Muscle of back (tissue), 11 donors: Measurements from ENCODE around the gene LRRC49. TPM values are rescaled to one million over a fixed set of nuclear protein-coding genes. Genes with fewer than 3 reads are reported as not detected.

Source experiments
- DNase-seq, 3 donors: peaks; one replicate each; pipeline versions ENCODE4 v3.0.0 to v3.0.0-alpha.2; 2013
- polyA plus RNA-seq, 10 donors: library from polyadenylated mRNA; unstranded; fragments of 120-200 nt; gene quantifications; one replicate each; pipeline ENCODE4 v1.2.1, GENCODE V29; 2013; ENCODE audit not compliant: insufficient read length in 10 of 10

The LRRC49 gene
- polyA plus RNA-seq, 10 donors: 4.8 to 9.3 (median 7.2) TPM

DNA sequence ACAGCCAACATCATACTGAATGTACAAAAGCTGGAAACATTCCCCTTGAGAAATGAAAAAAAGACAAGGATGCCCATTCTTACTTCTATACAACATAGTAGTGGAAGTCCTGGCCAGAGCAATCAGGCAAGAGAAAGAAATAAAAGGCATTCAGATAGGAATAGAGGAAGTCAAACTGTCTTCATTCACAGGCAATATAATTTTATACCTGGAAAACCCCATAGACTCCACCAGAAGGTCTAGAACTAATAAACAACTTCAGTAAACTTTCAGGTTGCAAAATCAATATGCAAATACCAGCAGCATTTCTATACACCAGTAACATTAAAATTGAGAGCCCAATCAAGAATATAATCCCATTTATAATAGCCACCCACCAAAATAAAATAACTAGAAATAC is 195.5 kb downstream of the LRRC49 start:
- no peak for DNase-seq

GRCh38 chr15:71088683-71089082 is 196.1 kb downstream of the LRRC49 start:
- DNase-seq: no peak

DNA sequence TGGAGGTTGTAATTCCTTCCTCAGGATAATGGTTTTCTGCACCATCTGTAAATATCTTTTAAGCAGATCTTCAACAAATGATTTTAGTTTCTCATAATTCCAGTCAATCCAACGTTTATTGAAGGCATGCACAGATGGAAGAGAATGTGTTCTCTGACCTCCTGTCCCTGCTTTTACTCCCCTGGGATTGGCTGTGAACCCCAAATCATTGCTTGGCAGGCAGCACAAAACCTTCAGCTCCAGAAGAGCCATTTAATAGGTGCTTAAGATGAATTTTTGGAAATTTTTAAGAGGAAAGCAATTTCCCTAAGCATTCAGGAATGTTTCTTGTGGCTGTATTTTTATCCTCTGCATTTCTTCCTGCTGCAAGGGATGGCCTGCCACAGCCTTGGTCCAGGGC is 197.2 kb downstream of the LRRC49 start:
- DNase-seq: no peak

DNA sequence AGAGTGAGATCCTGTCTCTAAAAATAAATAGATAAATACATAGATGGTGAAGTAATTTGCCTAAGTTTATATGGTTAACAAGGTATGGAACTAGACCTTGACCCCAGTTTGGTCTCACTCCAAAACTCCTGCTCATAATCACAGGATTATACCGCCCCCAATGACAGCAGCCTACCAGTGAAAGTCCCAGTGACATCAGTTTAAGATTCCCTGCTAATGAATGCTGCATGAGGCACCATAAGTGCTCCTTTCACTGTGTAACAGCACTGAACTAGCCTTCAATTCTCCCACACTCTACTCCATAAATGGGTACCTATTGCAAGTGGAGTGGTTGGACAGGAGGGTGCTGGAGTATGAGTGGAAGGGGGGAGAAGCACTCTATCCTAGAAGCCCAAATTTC is 199.0 kb downstream of the LRRC49 start:
- DNase-seq: no peak

GRCh38 chr15:71092056-71092600 is 199.5 kb downstream of the LRRC49 start:
- no peak for DNase-seq

DNA sequence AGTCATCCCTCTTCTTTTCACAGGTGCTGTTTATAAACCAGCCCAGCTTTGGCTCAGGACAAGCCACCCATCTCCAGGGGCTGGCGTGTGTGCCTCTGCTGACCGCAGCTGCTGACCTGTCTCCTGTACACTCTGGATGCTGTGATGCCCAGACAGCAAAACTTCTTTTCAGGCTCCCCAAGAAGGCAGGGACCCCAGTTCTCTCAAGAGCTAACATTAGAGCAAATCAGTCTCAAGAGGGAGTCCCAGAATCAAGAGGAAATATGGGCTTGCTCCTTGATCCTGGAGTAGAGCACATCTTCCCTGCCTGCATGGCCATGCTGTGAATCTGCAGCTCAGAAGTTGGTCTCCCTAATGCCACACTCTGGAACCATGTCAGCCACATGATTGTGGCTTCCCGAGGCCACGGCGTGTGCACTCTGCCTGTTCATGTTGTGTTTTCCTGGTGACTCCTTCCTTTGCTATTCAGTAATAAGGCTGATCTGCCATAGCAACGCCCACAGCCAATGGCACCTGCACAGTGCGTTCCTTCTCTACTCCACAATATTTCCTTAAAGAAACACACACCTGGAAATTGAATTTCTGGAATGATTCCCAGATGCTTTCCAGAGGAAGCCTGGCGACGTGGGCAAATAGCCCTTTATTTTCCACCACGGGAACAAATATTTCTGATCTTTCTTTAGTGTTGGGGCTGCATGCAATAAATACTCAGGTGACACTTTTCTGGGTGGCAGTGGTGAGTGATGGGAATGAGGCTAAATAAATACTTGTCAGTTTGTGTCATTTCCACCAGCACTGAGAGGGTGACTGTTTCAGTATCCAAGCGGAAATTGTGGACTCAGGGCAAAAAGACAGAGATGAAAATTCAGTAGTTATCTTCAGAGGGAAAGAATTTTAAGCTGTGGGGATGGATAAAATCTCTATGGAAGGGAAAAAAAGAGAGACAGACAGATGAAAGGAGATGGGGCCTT is 200.7 kb downstream of the LRRC49 start:
- DNase-seq: no peak

DNA sequence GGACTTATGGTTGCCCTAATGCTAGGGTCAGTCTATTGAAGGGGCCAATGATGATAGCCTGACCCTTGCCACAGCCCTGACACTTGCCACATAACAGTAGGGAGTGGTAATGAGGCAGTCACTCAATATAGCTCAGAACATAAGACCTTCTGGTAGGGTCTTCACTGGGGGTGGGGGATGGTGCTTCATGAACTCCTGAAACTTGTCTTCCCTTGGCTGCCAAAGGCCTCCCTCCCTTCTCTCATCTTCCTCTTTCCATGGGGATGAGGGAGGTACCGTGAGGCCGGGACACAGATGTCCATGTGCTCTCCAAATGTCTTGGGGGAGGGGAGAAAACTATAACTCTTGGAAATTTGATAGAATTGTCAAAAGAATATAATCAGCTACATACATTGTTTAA is 201.5 kb downstream of the LRRC49 start:
- no peak for DNase-seq

GRCh38 chr15:71096676-71097075 is 204.1 kb downstream of the LRRC49 start:
- DNase-seq: no peak

DNA sequence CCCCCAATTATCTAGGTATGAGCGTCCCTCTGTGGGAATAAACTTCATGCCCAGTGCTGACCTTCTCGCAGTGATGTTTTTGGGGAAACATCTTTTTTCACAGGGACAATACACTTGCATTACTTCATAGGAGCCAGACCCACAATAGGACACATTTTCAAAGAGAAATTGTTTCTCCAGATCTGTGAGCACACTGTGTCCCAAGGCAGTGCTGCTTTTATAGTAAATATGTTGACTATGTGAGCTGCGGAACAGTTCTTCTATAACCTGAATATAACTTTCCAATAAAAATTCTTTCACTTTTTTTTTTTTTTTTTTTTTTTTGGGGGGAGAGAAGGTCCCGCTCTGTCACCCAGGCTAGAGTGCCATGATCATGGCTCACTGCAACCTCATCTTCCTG is 205.3 kb downstream of the LRRC49 start:
- no peak for DNase-seq

DNA sequence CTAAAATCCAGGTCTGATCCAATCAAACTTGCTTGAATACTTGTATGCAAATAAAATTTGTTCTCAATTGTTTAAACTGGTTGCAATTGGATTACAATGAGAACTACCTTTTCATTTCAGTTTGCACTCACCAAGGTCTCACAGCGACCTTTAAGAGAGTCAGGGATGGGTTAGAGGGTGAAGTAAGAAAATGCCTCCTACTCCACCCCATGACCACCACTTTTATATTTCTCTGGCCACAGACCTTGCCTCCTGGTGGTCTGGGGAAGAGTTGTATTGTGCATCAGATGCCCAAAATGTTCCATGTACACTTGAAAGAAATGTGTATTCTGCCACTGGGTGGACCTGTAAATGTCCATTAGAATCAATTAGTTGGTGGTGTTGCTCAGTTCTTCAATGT is 206.3 kb downstream of the LRRC49 start:
- DNase-seq: no peak

Other genes starting within 250 kb of the LRRC49 start
- gene UACA, start 129.3 kb upstream of the LRRC49 start, polyA plus RNA-seq: 100 to 1,000 TPM in 8 of 10 donors, 10 to 100 TPM in 2; 95.3 to 192 (median 123) TPM
- gene LARP6, start 38.7 kb upstream of the LRRC49 start, polyA plus RNA-seq: 10 to 100 TPM; 12.1 to 21.1 (median 15.4) TPM
- gene THAP10, start 393 bp upstream of the LRRC49 start, polyA plus RNA-seq: 1 to 10 TPM; 2.2 to 4.3 (median 3.5) TPM
- gene THSD4, start 222.6 kb downstream of the LRRC49 start, polyA plus RNA-seq: 10 to 100 TPM; 17.7 to 40.4 (median 25.8) TPM